KMS-11 (cell line): Measurements from ENCODE around the gene TTC38.

Experiments
- H2AFZ ChIP-seq: fragments of 200-600 bp; sonication (generic); 2 replicates; pipeline ENCODE4 v1.6.1; 2016; ENCODE audit warnings: antibody characterized with exemption, mixed run types, low read depth
- H3K27ac ChIP-seq: fragments of 200-600 bp; sonication (generic); 2 replicates; pipeline ENCODE4 v1.6.1; 2016; ENCODE audit warnings: mild to moderate bottlenecking, mixed run types
- H3K27me3 ChIP-seq: fragments of 200-600 bp; sonication (generic); 2 replicates; pipeline ENCODE4 v1.6.1; 2017; ENCODE audit warnings: mild to moderate bottlenecking, low read depth, mixed run types, moderate library complexity; ENCODE audit not compliant: insufficient read depth
- H3K36me3 ChIP-seq: fragments of 200-600 bp; sonication (generic); 2 replicates; pipeline ENCODE4 v1.6.1; 2017; ENCODE audit warnings: mild to moderate bottlenecking, mixed run types; ENCODE audit not compliant: insufficient read depth
- H3K4me1 ChIP-seq: fragments of 200-600 bp; sonication (generic); 2 replicates; pipeline ENCODE4 v1.6.1; 2016; ENCODE audit warnings: mild to moderate bottlenecking, low read depth, mixed run types; ENCODE audit not compliant: poor library complexity, severe bottlenecking
- H3K4me2 ChIP-seq: fragments of 200-600 bp; sonication (generic); 2 replicates; pipeline ENCODE4 v1.7.0; 2016; ENCODE audit warnings: mild to moderate bottlenecking, mixed run types
- H3K4me3 ChIP-seq: fragments of 200-600 bp; sonication (generic); IDR thresholded peaks from 2 replicates; pipeline ENCODE4 v1.6.1; 2017; ENCODE audit warnings: low read depth, low read length, mixed read lengths; ENCODE audit not compliant: insufficient read depth
- H3K79me2 ChIP-seq: fragments of 200-600 bp; sonication (generic); 2 replicates; pipeline ENCODE4 v1.6.1; 2016; ENCODE audit warnings: low read depth, mixed run types; ENCODE audit not compliant: insufficient read depth
- H3K9ac ChIP-seq: fragments of 200-600 bp; sonication (generic); 2 replicates; pipeline ENCODE4 v1.6.1; 2016; ENCODE audit warnings: mild to moderate bottlenecking, mixed run types
- H4K20me1 ChIP-seq: fragments of 200-600 bp; sonication (generic); 2 replicates; pipeline ENCODE4 v1.6.1; 2016; ENCODE audit warnings: mild to moderate bottlenecking, mixed run types; ENCODE audit not compliant: insufficient read depth
- TF ChIP-seq, protein P1 (sequence below): fragments of 200-600 bp; sonication (generic); conservative IDR thresholded peaks from 2 replicates; pipeline ENCODE4 v1.6.1; 2017; ENCODE audit warnings: low read depth, mild to moderate bottlenecking, antibody characterized with exemption, low read length, moderate library complexity, mixed read lengths

Gene TTC38

GRCh38 chr22:46267431-46268279 lies at the start of gene TTC38:
Gene TTC38, plus strand, starts transcription at chr22:46268008. Its CDS starts 32 bp downstream, at chr22:46268040.
- Histone ChIP-seq H3K9ac (no peak within 1 kb of the TSS), H3K4me3 (no peak within 1 kb of the TSS)

DNA sequence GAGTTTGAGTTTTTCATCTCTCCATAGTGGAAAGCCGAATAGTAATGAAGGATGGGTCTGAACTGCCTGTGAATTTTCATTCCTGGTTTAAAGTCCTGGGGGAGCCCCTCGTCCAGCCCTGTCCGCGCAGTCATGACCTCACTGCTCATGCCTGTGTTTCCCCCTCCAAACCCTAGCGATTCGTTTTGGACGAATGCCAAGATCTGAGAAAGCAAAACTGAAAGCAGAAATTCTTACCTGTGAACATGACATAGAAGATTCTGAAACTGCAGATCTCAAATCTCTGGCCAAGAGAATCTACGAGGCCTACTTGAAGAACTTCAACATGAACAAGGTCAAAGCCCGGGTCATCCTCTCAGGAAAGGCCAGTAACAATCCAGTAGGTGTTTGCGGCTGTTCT lies 48.2 kb upstream of the TTC38 start:
- H3K9ac ChIP-seq = no peak overlapping the region
- TF ChIP-seq, protein P1, sequence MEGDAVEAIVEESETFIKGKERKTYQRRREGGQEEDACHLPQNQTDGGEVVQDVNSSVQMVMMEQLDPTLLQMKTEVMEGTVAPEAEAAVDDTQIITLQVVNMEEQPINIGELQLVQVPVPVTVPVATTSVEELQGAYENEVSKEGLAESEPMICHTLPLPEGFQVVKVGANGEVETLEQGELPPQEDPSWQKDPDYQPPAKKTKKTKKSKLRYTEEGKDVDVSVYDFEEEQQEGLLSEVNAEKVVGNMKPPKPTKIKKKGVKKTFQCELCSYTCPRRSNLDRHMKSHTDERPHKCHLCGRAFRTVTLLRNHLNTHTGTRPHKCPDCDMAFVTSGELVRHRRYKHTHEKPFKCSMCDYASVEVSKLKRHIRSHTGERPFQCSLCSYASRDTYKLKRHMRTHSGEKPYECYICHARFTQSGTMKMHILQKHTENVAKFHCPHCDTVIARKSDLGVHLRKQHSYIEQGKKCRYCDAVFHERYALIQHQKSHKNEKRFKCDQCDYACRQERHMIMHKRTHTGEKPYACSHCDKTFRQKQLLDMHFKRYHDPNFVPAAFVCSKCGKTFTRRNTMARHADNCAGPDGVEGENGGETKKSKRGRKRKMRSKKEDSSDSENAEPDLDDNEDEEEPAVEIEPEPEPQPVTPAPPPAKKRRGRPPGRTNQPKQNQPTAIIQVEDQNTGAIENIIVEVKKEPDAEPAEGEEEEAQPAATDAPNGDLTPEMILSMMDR = no peak
- no peak overlapping the region for H3K27ac ChIP-seq
- peaks cover 8% of the 10 kb centered on the region for H3K4me1 ChIP-seq
- H4K20me1 ChIP-seq = no peaks in the 10 kb centered on the region
- H3K4me2 ChIP-seq = no peak overlapping the region
- no peak overlapping the region for H3K4me3 ChIP-seq
- H3K79me2 ChIP-seq = no peaks in the 10 kb centered on the region
- no peak overlapping the region for H2AFZ ChIP-seq
- no peaks in the 10 kb centered on the region for H3K36me3 ChIP-seq
- no peaks in the 10 kb centered on the region for H3K27me3 ChIP-seq

More at GRCh38 chr22:46267431-46268279, at the start of gene TTC38:
- Histone ChIP-seq H3K4me1 (no peaks in the 10 kb centered on the region), H2AFZ (no peak within 1 kb of the TSS), H3K4me2 (no peak within 1 kb of the TSS), H4K20me1 (no peaks in the 10 kb centered on the region), H3K27me3 (no peaks in the 10 kb centered on the region), H3K36me3 (no peaks in the 10 kb centered on the region), H3K79me2 (no peaks in the 10 kb centered on the region), H3K27ac (no peak within 1 kb of the TSS)
- TF ChIP-seq, protein P1 = no peak

- H3K4me2 ChIP-seq = no peak overlapping the region
Observed at GRCh38 chr22:46220921-46221320, 46.9 kb upstream of the TTC38 start.

DNA sequence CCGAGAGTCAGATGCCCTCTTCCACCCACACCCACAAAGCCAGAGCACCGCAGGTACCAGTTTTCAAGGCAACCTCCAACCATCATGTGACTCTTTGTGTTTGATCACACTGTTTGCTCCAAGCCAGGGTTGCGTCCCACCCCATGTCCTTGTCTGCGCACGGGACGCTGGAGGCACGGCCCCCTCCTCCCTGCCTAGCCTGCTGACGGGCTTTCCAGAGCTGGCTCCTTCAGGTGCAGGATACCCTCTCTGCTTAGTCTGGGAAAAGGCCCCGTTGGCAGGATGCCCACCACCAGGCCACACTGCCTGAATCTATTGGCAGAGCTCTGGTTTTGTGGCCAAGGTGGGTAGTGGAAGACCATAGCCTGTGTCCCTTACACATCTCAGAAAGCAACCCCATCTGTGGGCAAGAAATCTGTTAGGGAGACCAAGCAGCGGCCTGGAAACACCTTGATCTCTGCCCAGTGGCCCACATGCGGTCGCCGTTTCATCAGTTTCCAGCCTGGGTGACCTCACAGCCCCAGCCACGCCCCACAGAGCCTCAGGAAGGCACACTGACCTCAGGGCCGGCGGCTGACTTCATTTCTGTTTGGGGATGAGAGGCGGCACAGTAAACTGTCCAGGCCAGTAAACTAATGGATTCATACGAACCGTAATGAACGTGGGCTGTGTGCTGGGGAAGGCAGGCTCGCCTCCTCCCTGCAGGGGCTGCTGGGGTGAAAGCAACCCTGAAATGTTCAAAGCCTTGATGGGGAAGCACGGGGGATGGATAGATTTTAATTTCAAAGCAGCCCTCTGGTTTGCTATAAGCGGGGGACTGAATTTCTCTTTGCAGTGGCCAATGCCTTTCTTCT lies 43.5 kb upstream of the TTC38 start:
- Histone ChIP-seq H2AFZ (no peak overlapping the region), H3K27ac (no peak overlapping the region), H3K9ac (no peak overlapping the region), H3K36me3 (no peaks in the 10 kb centered on the region), H3K4me1 (peaks cover 8% of the 10 kb centered on the region), H3K79me2 (no peaks in the 10 kb centered on the region), H4K20me1 (no peaks in the 10 kb centered on the region), H3K27me3 (no peaks in the 10 kb centered on the region), H3K4me3 (no peak overlapping the region), H3K4me2 (no peak overlapping the region)
- TF ChIP-seq, protein P1 = no peak

More at GRCh38 chr22:46220921-46221320, 46.9 kb upstream of the TTC38 start:
- Histone ChIP-seq H2AFZ (no peak overlapping the region), H4K20me1 (no peaks in the 10 kb centered on the region), H3K27me3 (no peaks in the 10 kb centered on the region), H3K36me3 (no peaks in the 10 kb centered on the region), H3K9ac (no peak overlapping the region), H3K4me3 (no peak overlapping the region), H3K4me1 (peaks cover 8% of the 10 kb centered on the region), H3K79me2 (no peaks in the 10 kb centered on the region), H3K27ac (no peak overlapping the region)
- TF ChIP-seq, protein P1 = no peak
